CD4-positive, alpha-beta T cell treated with Interleukin-10 for 1 hour (primary cell): ENCODE measurements around the gene PRKCA.

ENCODE experiments used
- DNase-seq: peaks from one replicate; pipeline ENCODE4 v3.0.0-alpha.2; 2020

PRKCA gene

DNA sequence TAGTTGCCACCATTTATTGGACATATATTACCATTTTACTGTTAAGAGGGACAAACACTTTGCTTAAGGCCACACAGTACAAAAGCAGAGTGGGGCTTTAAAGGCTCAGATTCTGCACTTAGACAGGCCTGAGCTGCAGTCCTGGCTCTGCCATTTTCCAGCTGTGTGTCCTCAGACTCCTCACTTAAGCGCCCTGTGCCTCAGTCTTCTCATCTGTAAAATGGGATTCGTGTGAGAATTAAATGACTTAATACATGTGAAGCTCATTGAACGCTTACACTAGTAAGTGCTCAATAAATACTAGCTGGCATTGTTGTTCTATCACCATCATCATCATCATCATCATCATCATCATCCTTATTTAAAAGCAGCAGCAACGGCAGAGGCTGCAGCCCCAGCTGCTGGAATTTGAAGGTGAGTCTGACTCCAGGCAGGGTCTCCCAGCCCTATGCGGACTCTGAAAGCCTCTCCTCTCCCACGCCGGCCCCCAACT lies 532.1 kb downstream of the PRKCA start:
- DNase-seq: no peak

DNA sequence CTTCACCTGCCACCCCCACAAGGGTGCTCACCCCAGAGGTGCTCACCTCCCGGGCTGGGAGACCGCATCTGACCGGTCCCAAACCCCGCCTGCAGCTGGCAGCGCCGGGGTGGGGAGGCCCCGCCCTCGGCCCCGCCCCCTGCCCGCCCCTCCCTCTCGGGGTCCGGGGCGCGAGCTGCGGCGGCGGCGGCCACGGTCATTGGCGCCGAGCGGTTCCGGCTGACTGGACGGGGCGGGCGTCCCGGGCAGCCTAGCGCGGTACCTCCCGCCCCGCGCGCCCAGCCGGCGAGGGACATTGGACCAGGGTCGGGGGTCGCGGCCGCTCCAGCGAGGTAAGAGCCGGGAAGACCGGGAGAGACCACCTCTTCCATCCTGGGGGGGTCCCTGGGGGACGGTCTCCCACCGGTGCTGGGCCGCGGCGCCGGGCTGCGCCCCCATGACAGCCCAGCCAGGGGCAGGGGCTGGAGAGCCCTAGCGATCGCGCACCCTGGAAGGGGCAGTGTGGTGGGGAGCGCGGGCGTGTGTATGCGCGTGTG lies 532.6 kb downstream of the PRKCA start, which contains the start of gene CACNG5:
CACNG5 (plus strand) TSS at position 199 of the 536 bp plus-strand sequence. CDS start 42,216 bp downstream, outside the sequence.
- no peak for DNase-seq

DNA sequence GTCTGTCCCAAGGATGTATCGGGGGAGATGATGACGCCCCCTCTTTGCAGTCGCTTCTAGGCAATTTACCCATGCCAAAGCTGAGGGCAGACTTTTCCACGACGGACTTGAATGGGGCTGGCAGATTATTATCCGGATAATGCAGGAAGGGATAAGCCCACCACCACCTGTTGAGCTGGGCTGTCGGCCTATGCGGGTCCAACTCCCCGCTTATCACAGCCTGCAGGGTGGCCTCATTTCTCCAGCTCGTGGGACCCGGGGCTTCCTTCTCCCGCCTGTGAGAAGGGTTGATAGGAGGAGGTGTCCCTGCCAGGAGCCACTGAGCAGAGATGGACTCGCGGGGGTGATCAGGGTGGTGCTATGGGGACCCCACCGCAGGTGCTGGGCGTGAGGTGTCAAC lies 533.1 kb downstream of the PRKCA start:
- no peak for DNase-seq

DNA sequence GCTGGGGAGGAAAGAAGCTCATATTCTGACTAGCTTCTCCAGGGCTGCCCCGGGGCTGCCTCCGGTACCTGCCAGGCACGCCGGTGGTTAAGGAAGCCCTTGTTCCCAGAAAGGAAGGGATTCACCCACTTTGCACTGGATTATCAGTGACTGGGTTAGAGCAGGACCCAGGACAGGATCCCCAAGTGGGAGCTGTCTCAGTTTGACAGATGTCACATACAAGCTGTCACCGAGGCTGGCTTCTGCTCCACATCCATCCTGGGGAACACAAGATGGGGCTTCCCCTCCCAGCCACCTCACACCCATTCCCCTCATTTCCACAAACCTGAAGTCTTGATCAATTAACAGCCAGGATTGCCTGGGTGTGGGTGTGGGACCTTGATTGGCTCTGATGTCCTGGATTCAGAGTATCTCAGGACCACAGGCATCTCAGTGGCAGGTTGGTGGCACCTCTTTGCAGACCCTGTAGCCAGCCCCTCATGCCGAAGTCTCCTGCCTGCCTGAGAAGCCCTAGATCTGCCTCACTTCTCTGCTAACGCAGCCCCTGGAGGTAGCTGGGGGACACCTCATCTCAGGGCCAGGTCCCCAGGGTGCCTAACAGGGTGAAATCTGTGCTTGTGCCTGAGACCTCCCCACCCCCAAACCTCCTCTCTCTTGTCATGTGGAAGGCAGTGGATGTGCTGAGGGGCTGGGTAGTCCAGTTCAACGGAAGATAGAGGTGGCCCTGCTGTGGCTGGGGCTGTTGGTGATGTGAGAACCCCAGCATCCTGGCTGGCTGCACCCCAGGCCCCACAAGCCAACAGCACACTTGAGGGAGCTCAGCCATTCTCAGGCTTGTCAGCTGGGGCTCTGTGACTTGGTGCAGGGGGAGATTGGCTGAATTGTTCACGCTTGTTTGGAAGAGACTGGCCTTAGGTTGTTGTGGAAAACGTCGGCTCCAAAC lies 533.9 kb downstream of the PRKCA start:
- no peak for DNase-seq

DNA sequence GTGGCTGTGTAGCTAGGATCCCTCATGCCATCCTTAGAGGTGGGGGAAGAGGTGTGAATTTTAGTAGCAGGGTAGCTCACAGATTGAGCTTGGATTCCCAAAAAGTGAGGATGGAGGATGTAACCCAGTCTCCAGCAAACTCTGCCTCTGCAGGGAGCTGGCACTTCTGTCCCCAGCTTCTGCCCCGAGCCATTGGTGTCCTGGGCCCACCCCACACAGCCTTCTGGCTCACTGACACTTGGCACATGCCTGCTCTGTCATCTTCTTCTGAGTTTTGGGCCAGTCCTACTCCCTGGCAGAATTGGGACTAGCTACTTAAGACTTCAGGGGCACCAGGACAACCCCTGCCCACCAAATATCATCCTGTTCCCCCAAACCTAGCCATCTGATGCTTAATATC lies 534.8 kb downstream of the PRKCA start:
- no peak for DNase-seq

DNA sequence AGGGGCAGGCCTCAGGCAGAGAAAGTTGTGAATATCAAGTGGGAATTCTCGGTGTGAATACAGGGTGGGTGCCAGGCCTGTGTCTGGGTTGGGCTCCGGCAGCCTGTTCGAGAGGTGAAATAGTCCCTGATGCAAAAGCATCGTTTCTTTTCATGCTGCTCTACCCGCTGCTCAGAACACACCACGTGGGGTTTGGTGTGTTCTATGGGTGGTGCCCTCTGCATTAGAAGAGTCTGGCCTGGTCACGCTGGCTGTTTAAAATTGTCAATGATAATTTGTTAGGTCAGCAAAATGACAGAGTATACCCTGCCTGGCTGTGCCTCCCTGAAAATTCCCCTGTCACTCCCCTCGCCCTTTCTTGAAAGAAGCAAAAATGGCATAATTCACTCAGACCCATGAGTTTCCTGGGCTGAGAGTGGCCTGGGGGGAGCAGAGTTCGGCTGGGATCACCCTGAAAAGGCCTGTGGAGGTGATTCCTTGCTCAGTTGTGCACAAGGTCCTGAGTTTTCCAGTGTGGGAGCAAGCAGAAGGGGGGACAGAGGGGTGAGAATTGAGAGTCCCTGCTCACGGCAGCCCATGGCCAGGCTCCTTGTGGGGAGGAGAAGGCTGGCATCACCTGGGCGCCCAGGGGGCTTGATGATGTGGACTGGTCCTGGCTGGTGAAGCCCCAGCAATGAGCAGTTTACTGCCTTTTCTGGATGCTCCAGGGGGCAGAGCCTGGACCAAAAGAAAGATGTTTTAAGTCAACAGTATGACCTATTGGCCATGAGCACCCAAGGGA lies 535.7 kb downstream of the PRKCA start:
- DNase-seq: no peak

DNA sequence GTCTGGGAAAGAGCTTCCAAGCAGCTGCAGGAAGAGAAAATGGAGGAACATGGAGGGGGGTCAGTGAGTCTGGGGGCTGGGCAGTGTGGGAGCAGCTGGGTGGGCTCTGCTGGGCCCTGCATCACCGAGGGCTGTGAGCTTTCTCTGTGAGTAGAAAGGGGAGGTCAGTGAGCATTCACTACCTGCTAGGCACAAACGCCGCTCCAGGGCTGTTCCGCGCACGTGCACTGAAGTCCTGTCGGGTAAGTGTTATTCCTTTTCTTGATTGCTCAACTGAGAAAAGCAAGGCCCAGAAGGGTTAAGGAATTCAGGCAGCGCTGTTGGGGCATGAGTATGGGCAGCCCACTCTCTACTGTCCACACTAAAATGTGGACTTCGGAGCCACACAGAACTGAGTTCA lies 537.2 kb downstream of the PRKCA start:
- no peak for DNase-seq

DNA sequence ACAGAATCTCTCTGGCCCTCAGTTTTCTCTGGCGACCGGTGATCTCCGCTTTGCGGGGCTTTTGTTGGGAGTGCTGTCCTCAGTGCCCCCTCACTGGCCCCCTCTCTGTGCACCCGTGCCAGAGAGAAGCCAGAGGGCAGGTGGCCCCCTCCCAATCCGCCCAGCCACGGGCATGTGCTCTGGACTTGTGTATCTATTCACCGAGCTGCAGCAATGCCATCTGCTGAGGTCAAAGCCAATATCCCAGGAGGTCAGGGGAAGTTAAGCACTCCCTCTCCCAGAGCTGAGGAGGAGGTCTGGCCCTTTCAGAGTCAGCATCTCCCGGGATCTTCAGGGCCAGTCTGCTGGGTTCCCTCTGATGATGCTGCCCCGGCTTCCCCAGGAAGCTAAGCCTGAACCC lies 537.6 kb downstream of the PRKCA start:
- DNase-seq: no peak

DNA sequence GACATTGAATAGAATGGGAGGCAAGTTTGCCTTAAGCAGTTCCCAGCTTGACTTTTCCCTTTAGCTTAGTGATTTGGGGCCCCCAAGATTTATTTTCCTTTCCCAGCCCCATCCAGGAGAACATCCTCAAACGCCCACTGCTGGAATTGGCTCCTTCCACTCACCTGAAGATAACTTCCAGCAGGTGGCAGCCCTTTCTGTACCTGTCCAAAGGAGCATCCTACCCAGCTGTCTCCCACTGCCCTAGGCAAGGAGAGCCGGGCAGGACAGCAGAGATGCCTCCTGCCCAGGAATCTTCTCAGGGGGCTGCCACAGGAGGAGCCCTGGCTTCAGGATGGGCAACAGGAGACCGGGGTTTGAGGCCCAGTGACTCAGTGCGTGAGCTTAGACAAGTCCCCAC lies 538.9 kb downstream of the PRKCA start:
- DNase-seq: no peak

DNA sequence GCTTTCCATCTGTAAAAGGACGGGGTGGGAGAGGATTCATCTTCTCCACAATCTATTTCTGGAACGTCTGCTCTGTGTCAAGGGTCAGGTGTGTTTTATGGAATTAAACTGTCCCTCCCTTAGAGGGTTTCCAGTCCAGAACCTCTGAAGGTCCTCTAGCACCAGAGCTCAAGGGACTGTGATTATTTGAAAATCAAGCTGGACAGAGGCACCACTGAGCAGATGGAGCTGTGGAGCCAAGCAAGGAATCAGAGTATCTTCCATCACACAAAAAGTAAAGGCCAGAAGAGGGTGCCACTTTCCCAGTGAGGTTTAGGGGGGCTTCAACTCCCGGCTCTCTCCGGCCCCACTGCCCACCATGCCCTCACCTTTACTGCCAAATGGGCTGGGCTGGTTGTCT lies 539.3 kb downstream of the PRKCA start:
- DNase-seq: no peak

DNA sequence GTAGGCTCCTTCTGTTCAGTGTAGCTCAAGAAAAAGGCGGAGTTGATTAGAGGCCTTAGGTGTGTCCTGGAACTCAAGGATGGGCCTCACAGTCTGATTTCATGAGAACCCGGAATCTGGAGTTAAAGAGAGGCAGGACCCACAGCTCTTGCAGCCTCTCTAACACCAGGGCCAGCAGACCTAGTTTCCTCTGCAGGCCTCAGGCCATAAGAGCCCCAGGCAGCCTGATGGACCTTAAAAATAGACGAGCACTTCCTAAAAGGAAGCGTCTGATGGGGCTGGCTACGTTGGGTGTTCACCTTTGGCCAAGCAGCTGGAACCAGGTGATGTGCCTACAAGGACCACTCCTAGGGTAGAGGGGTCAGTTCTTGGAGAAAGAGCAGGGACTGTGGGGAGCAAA lies 540.1 kb downstream of the PRKCA start:
- DNase-seq: no peak

DNA sequence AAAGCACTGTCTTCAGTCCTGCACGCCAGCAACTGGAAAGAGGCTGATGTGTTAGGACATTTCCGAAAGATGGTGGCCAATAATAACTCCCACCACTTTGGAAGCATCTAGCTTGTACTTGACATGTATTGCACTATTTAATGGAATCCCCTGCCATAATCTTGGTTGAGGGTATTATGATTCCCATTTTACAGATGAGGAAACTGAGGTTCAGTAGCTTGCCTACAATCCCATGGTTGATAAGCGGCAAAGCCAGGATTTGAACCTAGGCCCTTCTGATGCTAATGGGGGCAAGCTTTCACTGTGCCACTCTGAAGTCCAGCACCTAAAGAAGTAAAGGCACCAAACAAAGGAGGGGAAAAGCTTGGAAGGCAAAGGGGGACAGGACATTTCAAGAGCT lies 540.5 kb downstream of the PRKCA start:
- DNase-seq: no peak

DNA sequence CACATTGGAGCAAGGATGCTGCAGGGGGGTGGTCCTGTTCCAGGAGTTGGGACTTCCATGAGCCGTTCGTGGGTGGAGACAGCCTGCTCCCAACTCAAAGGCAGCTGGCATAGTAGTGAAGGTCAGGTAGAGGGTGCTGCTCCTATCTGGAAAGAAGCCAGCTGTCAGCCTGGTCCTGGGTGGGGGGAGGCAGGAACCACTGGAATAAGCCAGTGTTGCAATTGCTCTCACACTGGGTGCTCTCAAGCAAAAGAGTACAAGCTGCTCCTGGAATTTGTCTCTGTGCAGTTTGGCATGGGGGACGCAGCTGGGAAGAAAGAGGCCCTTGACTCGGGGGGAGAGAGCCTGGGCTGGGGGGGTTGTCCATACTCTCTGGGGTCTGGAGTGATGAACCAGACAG lies 541.2 kb downstream of the PRKCA start:
- no peak for DNase-seq

DNA sequence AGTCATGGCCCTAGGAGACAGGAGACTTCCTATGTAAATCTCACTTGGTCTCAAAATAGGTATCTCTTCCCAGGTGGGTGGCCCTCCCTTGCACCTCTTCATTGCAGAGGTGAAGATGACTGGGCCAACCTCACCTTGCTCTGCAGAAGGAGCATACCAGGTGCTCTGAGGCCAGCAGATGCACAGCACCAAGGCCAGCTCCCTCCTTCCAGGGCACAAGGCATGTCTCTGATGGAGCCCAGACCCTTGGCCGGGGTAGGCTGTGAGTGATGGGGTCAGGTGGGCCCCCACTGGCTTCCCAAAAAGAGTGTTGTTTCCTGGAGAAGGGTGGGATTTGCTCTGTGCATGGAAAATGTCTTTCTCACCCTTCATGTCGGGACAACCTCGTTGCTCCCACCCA lies 545.3 kb downstream of the PRKCA start:
- no peak for DNase-seq

DNA sequence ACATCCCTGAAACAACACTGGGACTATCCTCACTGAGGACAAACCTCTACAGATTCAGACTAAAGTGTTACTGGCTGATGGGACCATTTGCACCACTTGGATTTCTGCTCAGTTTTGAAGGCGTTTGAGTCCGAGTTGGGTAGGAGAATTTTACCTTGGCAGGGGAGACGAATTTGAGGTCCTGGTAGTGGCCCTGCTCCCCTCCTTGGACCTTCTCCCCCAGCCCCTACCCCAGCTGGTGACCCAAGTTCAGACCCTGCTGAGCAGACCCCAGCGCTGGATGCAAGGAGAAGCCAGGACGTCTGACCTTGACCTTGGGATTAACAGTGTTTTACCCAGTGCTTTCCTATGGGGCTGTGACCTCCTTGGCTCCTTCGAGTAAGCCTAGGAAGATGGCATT lies 546.1 kb downstream of the PRKCA start:
- no peak for DNase-seq

DNA sequence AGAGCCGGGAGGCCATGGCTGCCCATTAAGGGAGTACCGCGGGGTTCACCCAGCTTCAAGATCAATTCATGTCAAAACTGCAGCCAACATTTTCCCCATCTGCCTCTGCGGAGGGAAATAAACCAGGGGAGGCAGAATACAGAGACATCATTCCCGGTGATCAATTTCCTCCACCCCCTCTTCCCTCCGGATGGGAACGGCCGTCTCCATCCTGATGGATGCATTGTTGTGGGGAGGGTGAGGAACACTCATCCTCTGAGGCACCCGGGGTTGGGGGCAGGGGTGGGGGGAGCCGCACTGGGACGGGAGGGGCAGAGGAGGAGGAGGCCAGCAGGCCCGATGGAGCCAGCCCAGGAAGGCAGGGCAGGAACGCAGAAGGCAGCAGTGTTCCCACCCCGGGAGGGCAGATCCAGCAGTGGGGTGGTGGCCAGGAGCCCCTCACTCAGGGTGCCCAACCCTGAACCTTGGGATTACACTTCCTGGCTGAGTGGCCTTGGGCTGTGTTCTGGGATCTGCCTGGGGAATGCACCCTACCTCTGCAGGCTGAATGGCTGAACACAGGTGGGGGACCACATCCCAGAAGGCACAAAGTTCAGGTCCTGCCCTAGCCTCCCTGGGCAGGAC lies 546.7 kb downstream of the PRKCA start:
- DNase-seq: no peak

DNA sequence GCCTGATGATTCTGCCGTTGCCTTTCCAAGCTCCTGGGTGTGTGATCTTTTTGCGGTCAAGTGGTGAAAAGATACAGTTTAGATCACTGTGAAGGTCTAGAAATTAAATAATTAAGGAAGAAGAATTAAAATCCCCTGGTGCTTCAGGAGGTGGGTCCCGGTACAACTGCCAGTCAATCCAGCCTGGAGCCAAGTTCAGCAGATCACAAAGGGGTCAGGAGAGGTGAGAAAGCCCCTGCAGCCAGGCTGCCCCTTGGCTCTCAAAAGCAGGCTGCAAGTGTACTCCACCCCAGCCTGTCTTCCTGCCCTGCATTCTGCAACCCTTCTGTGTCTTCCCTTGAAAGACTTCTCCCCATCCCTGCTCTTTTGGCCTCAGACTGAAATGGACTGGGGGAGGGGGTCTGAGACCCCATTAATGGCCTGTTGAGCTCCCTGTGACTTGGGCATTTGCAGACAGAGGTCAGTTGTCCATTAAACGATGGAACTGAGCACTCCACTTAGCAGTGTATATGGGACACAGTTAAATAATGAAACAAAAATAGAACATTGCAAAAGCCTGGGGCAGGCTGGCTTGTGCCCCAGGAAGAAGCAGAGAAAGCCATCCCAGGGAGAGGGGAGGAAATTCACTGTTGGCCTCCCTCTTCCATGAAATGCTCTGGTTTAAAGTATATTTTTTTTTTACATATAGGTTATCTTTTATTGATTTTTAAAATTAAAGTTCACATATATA lies 547.6 kb downstream of the PRKCA start:
- DNase-seq: no peak

DNA sequence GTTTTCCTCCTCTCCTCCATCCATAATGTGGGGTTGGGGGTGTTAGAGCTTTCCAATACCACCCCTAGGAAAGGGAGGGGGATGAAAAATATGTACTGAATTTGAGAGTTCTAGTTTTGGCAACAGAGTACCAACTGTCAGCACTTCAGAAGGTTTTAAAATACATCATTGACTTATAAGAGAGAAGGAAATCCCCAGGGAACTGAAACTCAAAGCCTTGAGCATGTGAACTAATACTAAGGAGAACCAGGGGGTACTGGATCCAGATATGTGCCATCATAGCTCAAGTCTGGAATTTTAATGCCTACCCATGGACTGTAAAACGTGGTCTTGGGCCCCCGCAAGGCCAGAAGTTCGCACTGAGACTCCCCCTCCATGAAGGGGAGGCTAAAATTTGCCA lies 548.3 kb downstream of the PRKCA start:
- DNase-seq: no peak

DNA sequence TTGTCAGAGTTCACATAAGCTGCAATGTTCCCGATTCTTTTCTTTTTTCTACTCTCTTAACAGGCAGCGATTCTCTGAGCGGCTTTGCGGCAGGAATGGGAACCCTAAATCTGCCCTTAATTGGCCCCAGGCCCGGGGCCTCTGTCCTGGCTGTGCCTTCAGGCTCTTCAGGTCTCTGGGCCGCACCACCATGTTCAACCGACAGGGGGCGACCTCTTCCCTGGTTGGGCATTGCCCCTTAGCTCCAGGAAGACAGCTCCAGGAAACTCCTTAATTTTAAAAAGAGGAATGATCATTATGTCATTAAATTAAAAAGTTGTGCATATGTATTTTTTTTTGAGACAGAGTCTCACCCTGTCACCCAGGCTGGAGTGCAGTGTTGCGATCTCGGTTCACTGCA lies 552.8 kb downstream of the PRKCA start:
- DNase-seq: peak; percentile 13

DNA sequence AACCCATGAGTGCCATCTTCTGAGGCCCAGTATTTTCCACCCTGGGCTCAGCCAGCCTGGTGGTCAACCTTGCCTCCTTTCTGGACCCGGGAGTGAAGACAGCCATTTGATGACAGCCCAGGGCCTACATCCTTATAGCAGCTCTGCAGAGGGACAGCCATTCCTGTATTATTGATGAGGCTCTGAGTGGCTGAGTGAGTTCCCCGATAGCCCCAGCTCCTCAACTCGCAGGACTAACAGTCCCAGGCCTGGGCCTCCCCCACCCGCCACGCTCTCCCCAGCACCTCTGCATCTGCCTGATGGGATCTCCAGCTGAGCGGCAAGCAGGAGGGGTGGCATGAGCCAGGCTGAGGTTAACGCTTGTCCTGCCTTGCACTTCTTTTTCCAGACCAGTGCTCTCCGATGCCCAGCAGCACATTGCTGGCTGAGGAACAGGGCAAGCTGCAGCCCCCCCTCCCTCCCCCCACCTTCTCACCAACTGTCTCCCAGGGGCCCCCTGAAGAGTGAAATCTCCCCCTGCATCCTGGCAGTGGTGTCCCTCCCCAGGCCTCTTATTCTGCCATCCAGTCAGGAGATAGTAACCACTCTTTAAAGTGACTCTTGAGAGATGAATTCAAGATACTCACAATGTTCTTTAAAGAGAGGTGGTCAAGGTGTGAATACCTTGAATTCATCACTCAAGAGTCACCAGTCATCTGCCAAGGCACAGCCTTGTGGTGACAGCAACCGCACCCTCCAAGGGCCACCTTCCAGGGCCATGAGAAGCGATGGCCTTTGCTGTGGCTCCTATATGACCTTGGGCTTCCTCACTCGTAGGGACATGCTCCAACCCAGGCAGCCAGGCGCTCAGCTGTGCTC lies 556.0 kb downstream of the PRKCA start:
- no peak for DNase-seq

DNA sequence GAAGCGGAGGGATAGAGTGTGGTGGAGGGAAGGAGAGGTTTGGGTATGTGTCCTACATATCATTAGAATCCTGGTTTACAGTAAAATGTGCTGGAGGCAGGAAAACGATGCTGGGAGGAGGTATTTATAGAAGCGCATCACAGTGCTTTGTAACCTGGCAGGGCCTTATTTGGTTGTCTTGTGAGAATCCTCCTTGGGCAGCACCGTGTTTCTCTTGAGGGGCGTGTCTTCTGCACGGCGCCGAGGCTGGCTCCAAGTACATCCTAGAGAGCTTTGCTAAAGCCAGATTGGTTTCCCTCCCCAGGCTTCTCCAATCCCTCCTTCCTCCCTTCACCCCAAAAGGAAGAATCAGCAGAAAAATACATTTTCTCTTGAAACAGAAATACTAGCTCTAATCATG lies 556.9 kb downstream of the PRKCA start:
- DNase-seq: no peak
